HG03175 (cell line): ENCODE data around the gene PAPPA2.
"Not testable (repeated sequence)": the region's sequence is repeated elsewhere in the genome, so short reads cannot be mapped to it uniquely, and the experiment has no call there.

Source experiments
- ATAC-seq: cut with Tn5 transposase; IDR thresholded peaks from one replicate; pipeline ENCODE4 v1.9.1; 2021; ENCODE audit warnings: mild to moderate bottlenecking, moderate library complexity; ENCODE audit not compliant: unreplicated experiment

Gene PAPPA2

GRCh38 chr1:176745945-176746344 is 283.0 kb downstream of the PAPPA2 start:
- no peak for ATAC-seq

GRCh38 chr1:176752505-176752904 is 289.5 kb downstream of the PAPPA2 start:
- no peak for ATAC-seq

- ATAC-seq: no peak
These were observed 291.7 kb downstream of the PAPPA2 start for GRCh38 chr1:176754676-176755075.

GRCh38 chr1:176756817-176757216 is 293.8 kb downstream of the PAPPA2 start:
- not testable (repeated sequence) for ATAC-seq

GRCh38 chr1:176765608-176766007 is 302.6 kb downstream of the PAPPA2 start:
- no peak for ATAC-seq

- no peak for ATAC-seq
These were observed 303.8 kb downstream of the PAPPA2 start for GRCh38 chr1:176766779-176767178.

- ATAC-seq: no peak
These were observed 304.8 kb downstream of the PAPPA2 start for GRCh38 chr1:176767714-176768136.

GRCh38 chr1:176768532-176768931 is 305.6 kb downstream of the PAPPA2 start:
- no peak for ATAC-seq

- no peak for ATAC-seq
These were observed 307.1 kb downstream of the PAPPA2 start for GRCh38 chr1:176770066-176770465.

- no peak for ATAC-seq
These were observed 310.1 kb downstream of the PAPPA2 start for GRCh38 chr1:176773038-176773437.

GRCh38 chr1:176774224-176774623 is 311.2 kb downstream of the PAPPA2 start:
- no peak for ATAC-seq

GRCh38 chr1:176775378-176775777 is 312.4 kb downstream of the PAPPA2 start:
- no peak for ATAC-seq

- no peak for ATAC-seq
These were observed 313.0 kb downstream of the PAPPA2 start for GRCh38 chr1:176775996-176776395.

GRCh38 chr1:176778056-176778455 is 315.1 kb downstream of the PAPPA2 start:
- no peak for ATAC-seq

- no peak for ATAC-seq
These were observed 317.0 kb downstream of the PAPPA2 start for GRCh38 chr1:176779992-176780328.

GRCh38 chr1:176783309-176783708 is 320.3 kb downstream of the PAPPA2 start:
- ATAC-seq: no peak

GRCh38 chr1:176785056-176785455 is 322.1 kb downstream of the PAPPA2 start:
- ATAC-seq: no peak

GRCh38 chr1:176785791-176786190 is 322.8 kb downstream of the PAPPA2 start:
- no peak for ATAC-seq

GRCh38 chr1:176786274-176786673 is 323.3 kb downstream of the PAPPA2 start:
- no peak for ATAC-seq

- no peak for ATAC-seq
These were observed 326.7 kb downstream of the PAPPA2 start for GRCh38 chr1:176789571-176790090.

- ATAC-seq: no peak
These were observed 327.8 kb downstream of the PAPPA2 start for GRCh38 chr1:176790786-176791185.

- ATAC-seq: no peak
These were observed 328.9 kb downstream of the PAPPA2 start for GRCh38 chr1:176791906-176792305.

GRCh38 chr1:176794897-176795508 is 332.0 kb downstream of the PAPPA2 start:
- no peak for ATAC-seq
